Thyroid gland (tissue), 4 donors: ENCODE measurements around the gene LCE6A.

ENCODE experiments used
- CTCF ChIP-seq, 6 experiments: fragments of 200-600 bp in 3 of 6; fragments of 450-650 bp in 3 of 6; sonication (generic) in 3 of 6; IDR thresholded peaks; one replicate each; pipeline ENCODE4 v1.5.1; 2016 to 2019; ENCODE audit warnings: antibody characterized with exemption in 6 of 6, mild to moderate bottlenecking in 2 of 6, inconsistent platforms in 1 of 6, moderate library complexity in 1 of 6
- POLR2A ChIP-seq, 2 donors: fragments of 450-650 bp; IDR thresholded peaks; one replicate each; pipeline ENCODE4 v1.6.1; 2017; ENCODE audit warnings: antibody characterized with exemption in 2 of 2, mild to moderate bottlenecking in 2 of 2, moderate library complexity in 1 of 2

GRCh38 chr1:152811671-152812070 lies 31.0 kb upstream of the LCE6A start, which contains the start of gene LCE1B:
- TF ChIP-seq CTCF (IDR thresholded peaks at IDR 0.05) (no peak), POLR2A (IDR thresholded peaks at IDR 0.05) (no peak)
